VCaP (cell line): ENCODE measurements around the gene C16orf74.

Source experiments
- H3K27ac ChIP-seq: fragments of 450-650 bp; 2 replicates; pipeline ENCODE4 v1.5.1; 2017
- TF ChIP-seq, protein P1 (sequence below): fragments of 450-650 bp; conservative IDR thresholded peaks from 2 replicates; pipeline ENCODE4 v1.5.1; 2017; ENCODE audit warnings: mild to moderate bottlenecking, moderate library complexity

Gene C16orf74

DNA sequence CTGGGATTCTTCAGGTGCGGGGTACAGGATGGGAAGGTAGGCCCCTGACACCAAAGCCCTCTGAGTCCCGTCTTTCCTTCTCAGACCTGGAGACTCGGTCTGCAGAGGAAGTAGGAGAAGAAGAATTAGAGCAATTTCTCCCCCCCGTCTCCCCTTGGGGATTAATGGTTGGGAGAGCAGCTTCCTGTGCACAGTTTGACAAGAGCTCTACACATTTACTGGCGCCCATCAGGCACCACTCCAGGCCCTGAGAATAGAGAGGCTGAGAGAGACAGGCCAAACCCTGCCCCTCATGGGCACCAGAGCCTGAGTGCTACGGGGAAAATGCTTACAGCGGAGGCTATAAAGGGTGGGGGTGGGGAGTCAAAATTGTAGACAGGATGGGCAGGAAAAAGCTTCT lies 3.5 kb upstream of the C16orf74 start:
- TF ChIP-seq, protein P1, sequence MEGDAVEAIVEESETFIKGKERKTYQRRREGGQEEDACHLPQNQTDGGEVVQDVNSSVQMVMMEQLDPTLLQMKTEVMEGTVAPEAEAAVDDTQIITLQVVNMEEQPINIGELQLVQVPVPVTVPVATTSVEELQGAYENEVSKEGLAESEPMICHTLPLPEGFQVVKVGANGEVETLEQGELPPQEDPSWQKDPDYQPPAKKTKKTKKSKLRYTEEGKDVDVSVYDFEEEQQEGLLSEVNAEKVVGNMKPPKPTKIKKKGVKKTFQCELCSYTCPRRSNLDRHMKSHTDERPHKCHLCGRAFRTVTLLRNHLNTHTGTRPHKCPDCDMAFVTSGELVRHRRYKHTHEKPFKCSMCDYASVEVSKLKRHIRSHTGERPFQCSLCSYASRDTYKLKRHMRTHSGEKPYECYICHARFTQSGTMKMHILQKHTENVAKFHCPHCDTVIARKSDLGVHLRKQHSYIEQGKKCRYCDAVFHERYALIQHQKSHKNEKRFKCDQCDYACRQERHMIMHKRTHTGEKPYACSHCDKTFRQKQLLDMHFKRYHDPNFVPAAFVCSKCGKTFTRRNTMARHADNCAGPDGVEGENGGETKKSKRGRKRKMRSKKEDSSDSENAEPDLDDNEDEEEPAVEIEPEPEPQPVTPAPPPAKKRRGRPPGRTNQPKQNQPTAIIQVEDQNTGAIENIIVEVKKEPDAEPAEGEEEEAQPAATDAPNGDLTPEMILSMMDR: no peak
- H3K27ac ChIP-seq: no peak overlapping the region

DNA sequence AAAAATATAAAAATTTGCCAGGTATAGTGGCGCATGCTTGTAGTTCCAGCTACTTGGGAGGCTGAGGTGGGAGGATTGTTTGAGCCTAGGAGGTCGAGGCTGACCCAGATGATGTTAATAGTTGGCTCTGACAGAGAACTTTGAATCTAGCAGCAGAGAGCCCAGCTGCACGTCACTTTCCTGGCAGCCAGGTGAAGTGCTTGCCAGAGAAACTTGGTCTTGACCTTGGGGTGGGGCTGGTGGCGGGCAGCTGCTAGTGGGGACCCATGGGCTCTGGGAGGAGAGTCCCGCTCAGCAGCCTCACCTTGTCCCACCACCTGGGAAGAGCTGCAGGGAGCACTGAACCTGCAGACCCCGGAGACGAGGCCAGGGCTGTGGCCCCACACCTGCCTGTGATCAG lies 3.1 kb upstream of the C16orf74 start:
- TF ChIP-seq, protein P1: no peak
- no peak overlapping the region for H3K27ac ChIP-seq

DNA sequence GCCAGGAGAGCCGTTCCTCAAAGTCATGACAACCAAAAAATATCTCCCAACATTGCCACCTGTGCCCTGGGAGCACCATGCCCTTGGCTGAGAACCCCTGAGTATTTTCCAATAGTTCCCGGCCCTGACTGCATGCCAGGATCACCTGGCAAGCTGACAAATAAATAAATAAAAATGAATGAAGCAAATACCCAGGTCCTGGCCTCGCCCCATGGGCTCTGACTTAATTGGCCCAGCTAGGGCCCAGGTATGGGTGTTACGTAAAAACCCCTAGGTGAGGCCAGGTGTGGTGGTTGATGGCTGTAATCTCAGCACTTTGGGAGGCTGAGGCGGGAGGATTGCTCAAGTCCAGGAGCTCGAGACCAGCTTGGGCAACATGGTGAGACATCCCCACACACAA lies 2.7 kb upstream of the C16orf74 start:
- no peak overlapping the region for H3K27ac ChIP-seq
- TF ChIP-seq, protein P1: no peak

DNA sequence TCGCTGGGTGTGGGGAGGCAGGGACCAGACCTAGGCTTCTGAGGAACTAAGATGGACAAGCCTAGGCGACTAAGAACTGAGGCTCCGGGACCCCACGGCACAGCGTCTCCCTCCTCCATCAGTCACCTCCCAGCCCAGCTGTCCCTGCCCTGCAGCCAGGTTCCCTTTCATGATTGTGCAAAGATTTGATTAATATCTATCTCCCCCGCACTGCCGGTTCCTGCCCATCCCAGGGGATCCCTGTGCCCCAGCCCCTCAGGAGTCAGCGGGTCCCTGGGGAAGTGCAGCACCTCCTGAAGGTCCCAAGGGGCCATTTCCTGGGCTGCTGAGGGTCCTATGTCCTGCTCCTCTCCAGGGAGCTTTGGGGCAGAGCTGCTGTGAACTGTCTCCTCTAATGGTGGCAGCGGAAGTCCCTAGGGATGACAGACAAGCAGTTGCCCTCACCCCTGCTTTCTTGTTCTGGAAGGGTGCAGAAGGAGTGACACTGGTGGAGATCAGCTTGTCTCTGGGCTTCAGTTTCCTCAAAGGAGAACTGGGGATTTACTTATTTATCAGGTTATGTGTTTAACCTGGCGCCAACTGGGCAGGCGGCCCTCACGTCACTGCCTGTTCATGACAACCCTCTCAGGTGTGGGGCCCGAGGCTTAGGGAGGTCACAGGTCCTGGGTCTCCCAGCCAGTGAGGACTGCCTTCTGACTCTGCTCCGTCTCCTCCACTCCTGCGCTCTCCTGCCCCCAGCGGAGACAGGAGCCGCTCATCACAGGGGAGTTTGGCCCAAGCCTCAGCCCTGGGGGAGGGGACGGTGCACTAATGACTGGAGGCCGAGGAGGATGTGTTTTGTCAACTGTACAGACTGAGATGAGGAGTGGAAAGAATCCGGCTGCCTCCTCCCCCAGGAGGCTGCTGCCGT lies 1.9 kb upstream of the C16orf74 start:
- TF ChIP-seq, protein P1: no peak
- H3K27ac ChIP-seq: no peak overlapping the region

DNA sequence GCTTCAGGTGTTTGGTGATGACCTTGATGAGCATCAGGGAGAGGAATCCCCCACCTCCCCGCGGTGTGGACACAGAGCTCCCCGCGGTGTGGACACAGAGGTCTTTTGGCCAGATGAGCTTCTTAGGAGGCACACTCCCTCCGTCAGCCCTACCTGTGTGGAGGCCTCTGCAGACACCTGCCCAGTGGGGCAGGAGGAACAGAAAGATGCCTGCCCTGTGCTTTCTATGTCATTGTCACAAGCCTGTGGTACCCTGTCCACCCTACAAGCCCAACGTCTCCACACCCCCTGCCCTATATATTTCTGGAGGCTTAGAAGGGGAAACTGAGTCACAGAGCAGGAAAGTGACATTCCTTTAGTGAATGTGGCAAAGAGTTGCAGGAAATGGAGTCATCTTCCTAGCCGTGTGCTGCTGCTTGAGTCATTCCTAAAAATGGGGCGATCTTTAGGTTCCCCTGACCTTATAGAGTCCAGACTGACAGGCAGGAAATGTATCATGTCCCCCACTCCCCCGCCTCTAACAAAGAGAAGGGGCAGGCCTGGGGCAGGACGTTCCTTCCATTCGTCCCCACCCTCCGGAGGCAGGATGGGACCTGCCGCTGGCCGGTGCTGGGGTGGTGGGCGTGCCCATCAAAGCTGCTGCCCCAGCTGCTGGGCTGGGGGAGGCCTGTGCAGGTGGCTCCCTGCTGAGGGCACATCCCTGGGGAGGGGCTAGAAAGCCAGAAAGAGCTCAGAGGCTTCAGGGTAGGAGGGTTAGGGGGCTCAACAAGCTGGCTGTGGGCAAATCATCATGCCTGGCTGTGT lies 1.0 kb upstream of the C16orf74 start:
- TF ChIP-seq, protein P1: no peak
- H3K27ac ChIP-seq: no peak overlapping the region

DNA sequence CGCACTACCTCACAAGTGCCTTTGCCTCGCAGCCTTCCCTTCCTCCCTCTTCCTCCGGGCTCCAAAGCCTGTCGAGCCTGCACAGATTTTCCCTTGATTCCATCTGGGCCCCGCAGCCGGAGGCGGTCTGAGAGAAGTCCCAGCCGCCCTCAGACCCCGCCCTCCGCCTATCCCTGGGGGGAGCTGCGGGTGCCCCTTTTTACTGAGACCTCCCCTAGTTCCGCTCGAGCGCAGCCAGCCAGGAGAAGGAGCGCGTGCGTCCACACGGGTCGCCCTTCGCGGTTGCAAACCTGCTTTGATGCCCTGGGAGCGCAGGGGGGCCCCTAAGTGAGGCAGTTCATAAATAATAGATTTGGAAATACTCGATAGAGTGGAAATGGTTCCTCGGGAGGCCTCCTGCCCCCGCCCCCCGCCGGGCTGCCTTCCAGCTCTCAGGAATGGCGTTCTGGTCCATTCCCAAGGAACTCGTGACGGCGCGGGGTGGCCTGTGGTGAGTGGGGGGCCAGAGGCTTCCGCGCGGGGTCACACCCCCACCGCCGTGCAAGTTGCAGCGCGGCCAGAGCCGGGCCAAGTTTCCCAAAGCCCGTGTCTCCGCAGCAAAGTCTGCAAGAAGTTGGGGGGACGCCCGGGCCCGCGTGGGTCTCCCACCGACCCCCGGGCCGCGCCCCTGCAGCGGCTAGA lies 610 bp downstream of the C16orf74 start:
- H3K27ac ChIP-seq: no peak overlapping the region; the same call in 1 of the 2 replicates
- TF ChIP-seq, protein P1: no peak

DNA sequence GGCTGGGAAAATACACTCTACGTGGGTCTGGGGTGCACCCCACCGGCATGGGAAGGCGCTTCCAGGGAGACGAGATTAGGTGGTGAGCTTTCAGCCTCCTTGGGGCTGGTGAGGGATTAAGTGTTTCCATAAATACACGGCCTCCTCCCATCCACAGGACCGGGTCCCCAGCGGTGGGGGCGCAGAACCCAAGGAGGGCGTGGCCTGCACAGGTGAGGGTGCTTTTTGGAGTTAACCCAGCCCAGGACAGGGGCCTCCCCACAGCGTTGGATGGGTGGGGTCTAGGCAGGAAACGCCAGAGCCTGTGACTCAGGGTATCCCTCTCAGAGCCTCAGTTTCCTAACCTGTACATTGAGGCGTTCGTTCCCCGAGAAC lies 1.1 kb downstream of the C16orf74 start:
- TF ChIP-seq, protein P1: no peak
- no peak overlapping the region for H3K27ac ChIP-seq
